H1 (cell line): ENCODE results near the gene DHRS12. TPM values are rescaled to one million over a fixed set of nuclear protein-coding genes. Genes with fewer than 3 reads are reported as not detected.

Experiments used
- CTCF ChIA-PET: fragments of 300-600 bp; sonication (Branson Sonifier 250); formaldehyde crosslinking; loops from one replicate; lab custom pipeline; 2021; ENCODE audit not compliant: partially characterized antibody; lab: Charles Lee
- POLR2A ChIA-PET: fragments of 300-600 bp; sonication (Branson Sonifier 250); formaldehyde crosslinking; loops from one replicate; lab custom pipeline; 2021; ENCODE audit warnings: inconsistent platforms; ENCODE audit not compliant: partially characterized antibody; lab: Charles Lee
- DNase-seq, 2 experiments: peaks; one replicate each; pipeline versions ENCODE4 v3.0.0 to v3.0.0-alpha.2; 2010 to 2022; ENCODE audit warnings: low spot score in 2 of 2, low read depth in 1 of 2, mixed read lengths in 1 of 2
- FAIRE-seq: peaks from 2 replicates; lab custom pipeline; 2011; peaks lifted over from hg19 to GRCh38; lab: Jason Lieb, UNC
- H2AFZ ChIP-seq: 2 replicates; pipeline ENCODE4 v1.8.1; 2012; ENCODE audit warnings: low read length, inconsistent platforms
- H2AK5ac ChIP-seq: 2 replicates; pipeline ENCODE4 v1.6.1; 2013; ENCODE audit warnings: low read depth, low read length
- H2BK120ac ChIP-seq: replicated peaks from 2 replicates; pipeline ENCODE3; 2013; ENCODE audit warnings: low read depth, low read length, inconsistent platforms
- H2BK12ac ChIP-seq: 2 replicates; pipeline ENCODE4 v1.6.1; 2013; ENCODE audit warnings: low read depth, low read length
- H2BK15ac ChIP-seq: 2 replicates; pipeline ENCODE4 v1.6.1; 2013; ENCODE audit warnings: low read length
- H2BK20ac ChIP-seq: 2 replicates; pipeline ENCODE4 v1.6.1; 2013; ENCODE audit warnings: low read length
- H2BK5ac ChIP-seq: 2 replicates; pipeline ENCODE4 v1.6.1; 2013; ENCODE audit warnings: low read depth, low read length
- H3K14ac ChIP-seq: 2 replicates; pipeline ENCODE4 v1.6.1; 2013; ENCODE audit warnings: inconsistent platforms; ENCODE audit not compliant: insufficient read length
- H3K18ac ChIP-seq: 2 replicates; pipeline ENCODE4 v1.6.1; 2013; ENCODE audit warnings: low read length; ENCODE audit errors: extremely low read depth
- H3K23ac ChIP-seq: 2 replicates; pipeline ENCODE4 v1.6.1; 2013; ENCODE audit warnings: inconsistent platforms; ENCODE audit not compliant: insufficient read length
- H3K23me2 ChIP-seq: 2 replicates; pipeline ENCODE4 v1.6.1; 2013; ENCODE audit warnings: low read depth, low read length
- H3K27ac ChIP-seq: 2 replicates; pipeline ENCODE4 v1.6.1; 2011; ENCODE audit warnings: low read depth, low read length, inconsistent platforms
- H3K27me3 ChIP-seq, 4 experiments: replicated peaks in 1 of 4; 1 replicate in 1 of 4; 2 replicates in 3 of 4; pipeline versions ENCODE4 v1.6.1 to v1.8.1; 2011 to 2013; ENCODE audit warnings: low read length in 3 of 4, mild to moderate bottlenecking in 3 of 4, inconsistent platforms in 2 of 4, mixed read lengths in 2 of 4, moderate library complexity in 1 of 4; ENCODE audit not compliant: control insufficient read depth in 3 of 4, insufficient read depth in 3 of 4; ENCODE audit errors: extremely low read depth in 1 of 4
- H3K36me3 ChIP-seq, 4 experiments: 2 replicates each; pipeline versions ENCODE4 v1.6.1 to v1.8.1; 2011 to 2013; ENCODE audit warnings: mild to moderate bottlenecking in 4 of 4, low read length in 3 of 4, moderate library complexity in 2 of 4, control low read depth in 1 of 4, inconsistent platforms in 1 of 4; ENCODE audit not compliant: insufficient read depth in 4 of 4, control insufficient read depth in 2 of 4
- H3K4ac ChIP-seq: replicated peaks from 2 replicates; pipeline ENCODE3; 2013; ENCODE audit warnings: low read length, low read depth, mixed read lengths, inconsistent platforms; ENCODE audit not compliant: insufficient read length
- H3K4me1 ChIP-seq, 4 experiments: replicated peaks in 1 of 4; 1 replicate in 1 of 4; 2 replicates in 3 of 4; pipeline versions ENCODE4 v1.6.1 to v1.8.1; 2011 to 2013; ENCODE audit warnings: low read length in 3 of 4, inconsistent platforms in 2 of 4, mixed read lengths in 1 of 4; ENCODE audit not compliant: insufficient read depth in 4 of 4, control insufficient read depth in 3 of 4
- H3K4me2 ChIP-seq, 2 experiments: 2 replicates each; pipeline versions ENCODE4 v1.6.1 to v1.8.1; 2011 to 2013; ENCODE audit warnings: low read depth in 2 of 2, low read length in 2 of 2, control low read depth in 1 of 2, inconsistent platforms in 1 of 2, mild to moderate bottlenecking in 1 of 2; ENCODE audit not compliant: insufficient read depth in 1 of 2
- H3K4me3 ChIP-seq, 4 experiments: fragments of 200-600, 300-600 bp in 1 of 4; sonication (generic), shearing (Covaris generic), sonication (Bioruptor Twin) in 1 of 4; 2 replicates each; pipeline versions ENCODE4 v1.5.1 to v1.8.1; 2011 to 2016; ENCODE audit warnings: low read length in 4 of 4, low read depth in 3 of 4, control low read depth in 2 of 4, inconsistent platforms in 2 of 4, mild to moderate bottlenecking in 2 of 4, mixed read lengths in 1 of 4, moderate library complexity in 1 of 4; ENCODE audit not compliant: insufficient read depth in 2 of 4; ENCODE audit errors: extremely low read depth in 1 of 4
- H3K56ac ChIP-seq: replicated peaks from 2 replicates; pipeline ENCODE3; 2013; ENCODE audit warnings: low read depth, mild to moderate bottlenecking, mixed read lengths, low read length, inconsistent platforms; ENCODE audit not compliant: insufficient read length
- H3K79me1 ChIP-seq: 2 replicates; pipeline ENCODE4 v1.6.1; 2013; ENCODE audit warnings: low read depth, low read length, control low read depth
- H3K79me2 ChIP-seq, 2 experiments: 2 replicates each; pipeline versions ENCODE4 v1.6.1 to v1.8.1; 2012 to 2013; ENCODE audit warnings: low read length in 2 of 2, mild to moderate bottlenecking in 2 of 2, inconsistent platforms in 1 of 2; ENCODE audit not compliant: insufficient read depth in 2 of 2, control insufficient read depth in 1 of 2
- H3K9ac ChIP-seq, 4 experiments: replicated peaks in 1 of 4; 1 replicate in 1 of 4; 2 replicates in 3 of 4; pipeline versions ENCODE4 v1.6.1 to v1.8.1; 2011 to 2013; ENCODE audit warnings: low read depth in 3 of 4, low read length in 3 of 4, control low read depth in 2 of 4, mild to moderate bottlenecking in 2 of 4, moderate library complexity in 2 of 4, inconsistent platforms in 1 of 4; ENCODE audit errors: extremely low read depth in 1 of 4
- H3K9me3 ChIP-seq, 2 experiments: 2 replicates each; pipeline versions ENCODE4 v1.6.1 to v1.8.1; 2012 to 2013; ENCODE audit warnings: mild to moderate bottlenecking in 2 of 2, moderate library complexity in 2 of 2, control low read depth in 1 of 2, inconsistent platforms in 1 of 2, low read depth in 1 of 2, low read length in 1 of 2, mixed read lengths in 1 of 2; ENCODE audit not compliant: insufficient read depth in 2 of 2
- H4K20me1 ChIP-seq, 2 experiments: replicated peaks in 1 of 2; 2 replicates each; pipeline versions ENCODE3 to v1.8.1; 2011 to 2013; ENCODE audit warnings: inconsistent platforms in 2 of 2, low read length in 2 of 2, mild to moderate bottlenecking in 1 of 2; ENCODE audit not compliant: insufficient read depth in 2 of 2, control insufficient read depth in 1 of 2
- H4K5ac ChIP-seq: 2 replicates; pipeline ENCODE4 v1.6.1; 2013; ENCODE audit warnings: low read length, low read depth, mixed read lengths, inconsistent platforms; ENCODE audit not compliant: insufficient read length
- H4K8ac ChIP-seq: 2 replicates; pipeline ENCODE4 v1.8.0; 2013; ENCODE audit warnings: mild to moderate bottlenecking, moderate library complexity, low read length, inconsistent platforms; ENCODE audit not compliant: insufficient read depth; ENCODE audit errors: extremely low read depth
- H4K91ac ChIP-seq: replicated peaks from 2 replicates; pipeline ENCODE3; 2013; ENCODE audit warnings: low read length, mixed read lengths, inconsistent platforms; ENCODE audit not compliant: insufficient read length
- BRCA1 ChIP-seq: IDR thresholded peaks from 2 replicates; pipeline ENCODE4 v1.6.1; 2012; ENCODE audit warnings: low read depth, low read length, improper control_type of control experiment
- CHD1 ChIP-seq: IDR thresholded peaks from 2 replicates; pipeline ENCODE4 v1.6.1; 2012; ENCODE audit warnings: low read depth, low read length, improper control_type of control experiment
- EGR1 ChIP-seq: IDR thresholded peaks from 2 replicates; pipeline ENCODE4 v1.6.1; 2011; ENCODE audit warnings: low read depth, low read length, borderline replicate concordance
- JUN ChIP-seq: IDR thresholded peaks from 2 replicates; pipeline ENCODE4 v1.6.1; 2011; ENCODE audit warnings: low read depth, mild to moderate bottlenecking, improper control_type of control experiment, low read length
- NANOG ChIP-seq: IDR thresholded peaks from 2 replicates; pipeline ENCODE4 v1.6.1; 2011; ENCODE audit warnings: low read length, low read depth, mild to moderate bottlenecking, inconsistent platforms; ENCODE audit not compliant: insufficient read depth, poor library complexity, severe bottlenecking
- RAD21 ChIP-seq, 2 experiments: IDR thresholded peaks in 1 of 2; conservative IDR thresholded peaks in 1 of 2; 2 replicates each; pipeline ENCODE4 v1.6.1; 2011; ENCODE audit warnings: low read depth in 2 of 2, low read length in 2 of 2, improper control_type of control experiment in 1 of 2, inconsistent platforms in 1 of 2, mild to moderate bottlenecking in 1 of 2, moderate library complexity in 1 of 2
- ZNF274 ChIP-seq: IDR thresholded peaks from 2 replicates; pipeline ENCODE4 v1.7.0; 2012; ENCODE audit warnings: low read length, borderline replicate concordance; ENCODE audit errors: extremely low read depth
- WGBS, 2 experiments: shearing (Covaris generic) in 1 of 2; methylation state at CpG; one replicate each; pipeline versions ENCODE4 v1.1.6 to v1.1.7; 2013 to 2015; ENCODE audit warnings: low lambda C conversion rate in 2 of 2, mixed read lengths in 2 of 2, inconsistent platforms in 1 of 2, low coverage in 1 of 2, missing lambda C conversion rate in 1 of 2; ENCODE audit not compliant: insufficient replicate concordance in 2 of 2, insufficient coverage in 1 of 2, insufficient read length in 1 of 2; ENCODE audit errors: extremely low coverage in 1 of 2, missing lambda C conversion rate in 1 of 2; 5-methylcytosine and 5-hydroxymethylcytosine counted together
- polyA plus RNA-seq, 7 experiments: library from polyadenylated mRNA; depleted of rRNA in 3 of 7; stranded (reverse) in 5 of 7; unstranded in 2 of 7; fragments of >200 nt in 5 of 7; fragments of 200-250 nt in 2 of 7; gene quantifications; 1 replicate in 5 of 7; 2 replicates in 1 of 7; 4 replicates in 1 of 7; pipeline versions ENCODE4 v1.2.1 to v1.2.3, GENCODE V29; 2011 to 2013; ENCODE audit warnings: missing spikeins in 2 of 7, mixed read lengths in 2 of 7
- total RNA-seq: library from RNA; stranded (reverse); fragmentation: NEBNext Ultra II Directional; extraction: Animal tissue kit (Norgen Biotek cat#: 25700); gene quantifications from 2 replicates; pipeline ENCODE4 v1.2.1, GENCODE V29; 2021

The DHRS12 gene
- total and polyA plus RNA-seq, 2 of the 8 experiments (the other 6 are each of a cell fraction or from before 2014, with no cell fraction given) = 8.7 TPM

GRCh38 chr13:51763486-51763885 lies 40.5 kb downstream of the DHRS12 start:
- no peak overlapping the region for H2BK15ac ChIP-seq
- no peak overlapping the region for H3K14ac ChIP-seq
- ChIA-PET POLR2A (interaction anchor here (0.8 kb wide), 1 partner anchor 7 kb away, joined by 3 read pairs; no protein-coding TSS in a partner anchor), CTCF (interaction anchor here (1.4 to 1.7 kb wide), 2 partner anchors 8 to 18 kb away, joined by 4 to 6 read pairs; no protein-coding TSS in a partner anchor)
- no peak overlapping the region for H3K4ac ChIP-seq
- no peaks in the 10 kb centered on the region for H3K9me3 ChIP-seq
- H3K4me3 ChIP-seq = no peak overlapping the region
- H4K8ac ChIP-seq = no peak overlapping the region
- H2BK120ac ChIP-seq = no peak overlapping the region
- H3K4me2 ChIP-seq = no peak overlapping the region
- no peak overlapping the region for H4K91ac ChIP-seq
- H3K79me1 ChIP-seq = no peaks in the 10 kb centered on the region; the same call in 1 of the 2 replicates
- no peaks in the 10 kb centered on the region for H3K23me2 ChIP-seq
- no peak overlapping the region for H3K23ac ChIP-seq
- no peaks in the 10 kb centered on the region for H3K79me2 ChIP-seq
- peaks cover 4 to 24% (median 10%) of the 10 kb centered on the region in 4 experiments; a peak in 6 of 8 replicates for H3K36me3 ChIP-seq
- no peak for DNase-seq
- H2BK5ac ChIP-seq = no peak overlapping the region
- H4K5ac ChIP-seq = no peak overlapping the region
- no peak overlapping the region for H2AFZ ChIP-seq
- H2AK5ac ChIP-seq = no peak overlapping the region
- H4K20me1 ChIP-seq = peaks cover 0 to 3% of the 10 kb centered on the region in 2 experiments
- peaks cover 4 to 6% (median 6%) of the 10 kb centered on the region in 4 experiments for H3K4me1 ChIP-seq
- 95% methylated on average over 2 of the region's 2 CpGs; no CpG with 5 or more reads in 1 of the 2 experiments for WGBS, 2 experiments
- TF ChIP-seq ZNF274 = no peak
- no peak for TF ChIP-seq EGR1
- TF ChIP-seq JUN = no peak
- no peak for TF ChIP-seq BRCA1
- TF ChIP-seq CHD1 = no peak
- TF ChIP-seq RAD21 (IDR thresholded peaks at IDR 0.05 in 1 of 2, conservative IDR thresholded peaks at IDR 0.05 in 1 of 2; ENCODE audit: low read depth in 2 of 2, low read length in 2 of 2) = no peak
- no peak for TF ChIP-seq NANOG
- H3K18ac ChIP-seq = no peak overlapping the region
- no peaks in the 10 kb centered on the region for H3K27me3 ChIP-seq
- no peak overlapping the region for H2BK12ac ChIP-seq
- H2BK20ac ChIP-seq = no peak overlapping the region
- FAIRE-seq = no peak
- no peak overlapping the region for H3K9ac ChIP-seq
- no peak overlapping the region for H3K56ac ChIP-seq
- H3K27ac ChIP-seq = no peak overlapping the region
